Breast epithelium (tissue), 4 donors: ENCODE measurements around the gene MCOLN2. TPM values are rescaled to one million over a fixed set of nuclear protein-coding genes. Genes with fewer than 3 reads are reported as not detected.

Source experiments
- DNase-seq, 2 donors: peaks; one replicate each; pipeline ENCODE4 v3.0.0-alpha.2; 2019; ENCODE audit warnings: low spot score in 2 of 2
- H3K27ac ChIP-seq, 2 donors: fragments of 200-600 bp; sonication (generic) in 1 of 2; one replicate each; pipeline ENCODE4 v1.5.1; 2016 to 2019; ENCODE audit warnings: mild to moderate bottlenecking in 1 of 2
- H3K27me3 ChIP-seq, 2 donors: fragments of 200-600 bp; sonication (generic) in 1 of 2; one replicate each; pipeline versions ENCODE4 v1.5.1 to v1.6.0; 2017 to 2019; ENCODE audit warnings: control low read depth in 1 of 2, mild to moderate bottlenecking in 1 of 2
- H3K36me3 ChIP-seq: fragments of 200-600 bp; one replicate; pipeline ENCODE4 v1.5.1; 2019
- H3K4me1 ChIP-seq, 2 donors: fragments of 200-600 bp; sonication (generic); one replicate each; pipeline ENCODE4 v1.5.1; 2016 to 2019; ENCODE audit warnings: control low read depth in 1 of 2
- H3K4me3 ChIP-seq, 3 donors: fragments of 200-600 bp; sonication (generic); 1 replicate in 2 of 3; 2 replicates in 1 of 3; pipeline ENCODE4 v1.5.1; 2016 to 2019; ENCODE audit warnings: mild to moderate bottlenecking in 3 of 3, moderate library complexity in 2 of 3
- H3K9me3 ChIP-seq, 2 donors: fragments of 200-600 bp; sonication (generic) in 1 of 2; one replicate each; pipeline ENCODE4 v1.5.1; 2016 to 2019; ENCODE audit warnings: control low read depth in 1 of 2
- CTCF ChIP-seq, 3 donors: fragments of 450-650 bp; IDR thresholded peaks; one replicate each; pipeline ENCODE4 v1.5.1; 2016 to 2017; ENCODE audit warnings: antibody characterized with exemption in 3 of 3, mild to moderate bottlenecking in 3 of 3, moderate library complexity in 3 of 3
- POLR2A ChIP-seq: fragments of 450-650 bp; IDR thresholded peaks from one replicate; pipeline ENCODE4 v1.6.1; 2016; ENCODE audit warnings: antibody characterized with exemption, mild to moderate bottlenecking, moderate library complexity
- POLR2AphosphoS5 ChIP-seq, 3 donors: sonication (generic); formaldehyde crosslinking; IDR thresholded peaks; one replicate each; pipeline ENCODE4 v1.6.1; 2017; ENCODE audit warnings: antibody characterized with exemption in 3 of 3
- intact Hi-C: fragments of 100-400 bp; cut with DNase I; formaldehyde crosslinking; loops from one replicate; pipeline ENCODE4 v1.15.1; 2023; ENCODE audit warnings: low total_unique reads
- total RNA-seq, 3 donors: library from RNA; depleted of rRNA; stranded (reverse); fragments of >200 nt; gene quantifications; one replicate each; pipeline ENCODE4 v1.1.0, GENCODE V29; 2016

The MCOLN2 gene
- total RNA-seq, 3 donors from 2014 or later, result 0.33 to 3.8 (median 1.6) TPM

GRCh38 chr1:84876353-84876752, 120.6 kb downstream of the MCOLN2 start:
- no peak for TF ChIP-seq CTCF (IDR thresholded peaks at IDR 0.05)
- no peak for TF ChIP-seq POLR2AphosphoS5 (IDR thresholded peaks at IDR 0.05)
- TF ChIP-seq POLR2A, result no peak
- DNase-seq, result no peak
- H3K27me3 ChIP-seq, result no peaks in the 10 kb centered on the region
- no peak overlapping the region for H3K4me3 ChIP-seq
- no peaks in the 10 kb centered on the region for H3K9me3 ChIP-seq
- H3K36me3 ChIP-seq, result no peaks in the 10 kb centered on the region
- intact Hi-C loops, result no loop called here
- H3K27ac ChIP-seq, result no peak overlapping the region
- no peaks in the 10 kb centered on the region for H3K4me1 ChIP-seq

Other genes starting within 250 kb of the MCOLN2 start
- gene LPAR3, start 103.9 kb downstream of the MCOLN2 start, total RNA-seq, result 1 to 10 TPM in 2 of 3 donors, not detected in 1; 1.6 to 3.7 TPM
- gene MCOLN3, start 51.4 kb upstream of the MCOLN2 start, total RNA-seq, result 10 to 100 TPM in 1 of 3 donors, 1 to 10 TPM in 2; 2.9 to 13.6 (median 3.2) TPM
- 10 to 100 TPM; 10.6 to 26.5 (median 15.4) TPM for gene SYDE2, start 203.9 kb upstream of the MCOLN2 start, total RNA-seq